Loucy (cell line): Measurements from ENCODE around the gene BICD2.

Source experiments
- H2AFZ ChIP-seq: fragments of 200-600 bp; sonication (generic); 2 replicates; pipeline ENCODE4 v1.6.0; 2016; ENCODE audit warnings: antibody characterized with exemption, mild to moderate bottlenecking, low read length, moderate library complexity
- H3F3A ChIP-seq: fragments of 200-600 bp; 2 replicates; pipeline ENCODE4 v1.6.0; 2016; ENCODE audit warnings: antibody characterized with exemption, low read depth, mild to moderate bottlenecking
- H3K27me3 ChIP-seq: fragments of 200-600 bp; sonication (generic); 2 replicates; pipeline ENCODE4 v1.6.1; 2014; ENCODE audit warnings: low read length, mild to moderate bottlenecking; ENCODE audit not compliant: insufficient read depth, poor library complexity, severe bottlenecking
- H3K36me3 ChIP-seq: fragments of 200-600 bp; sonication (generic); 2 replicates; pipeline ENCODE4 v1.6.1; 2016; ENCODE audit warnings: low read length; ENCODE audit not compliant: insufficient read depth
- H3K4me1 ChIP-seq: fragments of 200-600 bp; sonication (generic); 2 replicates; pipeline ENCODE4 v1.5.1; 2014; ENCODE audit warnings: low read length, mild to moderate bottlenecking; ENCODE audit not compliant: insufficient read depth, poor library complexity, severe bottlenecking
- H3K4me2 ChIP-seq: fragments of 200-600 bp; sonication (generic); 2 replicates; pipeline ENCODE4 v1.6.0; 2014; ENCODE audit warnings: antibody characterized with exemption, low read length, low read depth, mild to moderate bottlenecking; ENCODE audit not compliant: poor library complexity, severe bottlenecking
- H3K4me3 ChIP-seq: fragments of 200-600 bp; sonication (generic); 2 replicates; pipeline ENCODE4 v1.5.1; 2014; ENCODE audit warnings: low read length, mild to moderate bottlenecking, mixed read lengths; ENCODE audit not compliant: poor library complexity, severe bottlenecking
- H3K79me2 ChIP-seq: fragments of 200-600 bp; sonication (generic); 2 replicates; pipeline ENCODE4 v1.6.1; 2014; ENCODE audit warnings: low read length; ENCODE audit not compliant: insufficient read depth
- H3K9ac ChIP-seq: fragments of 200-600 bp; sonication (generic); 2 replicates; pipeline ENCODE4 v1.6.0; 2014; ENCODE audit warnings: mild to moderate bottlenecking, low read depth, low read length, moderate library complexity; ENCODE audit not compliant: poor library complexity, severe bottlenecking
- H3K9me2 ChIP-seq: fragments of 200-600 bp; sonication (generic); replicated peaks from 2 replicates; pipeline ENCODE4 v1.6.1; 2016; ENCODE audit warnings: low read depth, low read length, mixed read lengths
- H3K9me3 ChIP-seq: fragments of 200-600 bp; sonication (generic); 2 replicates; pipeline ENCODE4 v1.6.1; 2014; ENCODE audit warnings: mild to moderate bottlenecking, antibody characterized with exemption, low read length, low read depth; ENCODE audit not compliant: insufficient read depth
- H4K20me1 ChIP-seq: fragments of 200-600 bp; sonication (generic); 2 replicates; pipeline ENCODE4 v1.6.0; 2014; ENCODE audit warnings: antibody characterized with exemption, low read length, mild to moderate bottlenecking; ENCODE audit not compliant: insufficient read depth, poor library complexity, severe bottlenecking
- CTCF ChIP-seq: fragments of 200-600 bp; sonication (generic); conservative IDR thresholded peaks from 2 replicates; pipeline ENCODE4 v1.5.1; 2014; ENCODE audit warnings: mild to moderate bottlenecking, antibody characterized with exemption, low read length
- EZH2phosphoT487 ChIP-seq: fragments of 200-600 bp; IDR thresholded peaks from 2 replicates; pipeline ENCODE4 v1.6.1; 2018; ENCODE audit warnings: antibody characterized with exemption, mild to moderate bottlenecking, moderate library complexity, borderline replicate concordance

BICD2 gene

DNA sequence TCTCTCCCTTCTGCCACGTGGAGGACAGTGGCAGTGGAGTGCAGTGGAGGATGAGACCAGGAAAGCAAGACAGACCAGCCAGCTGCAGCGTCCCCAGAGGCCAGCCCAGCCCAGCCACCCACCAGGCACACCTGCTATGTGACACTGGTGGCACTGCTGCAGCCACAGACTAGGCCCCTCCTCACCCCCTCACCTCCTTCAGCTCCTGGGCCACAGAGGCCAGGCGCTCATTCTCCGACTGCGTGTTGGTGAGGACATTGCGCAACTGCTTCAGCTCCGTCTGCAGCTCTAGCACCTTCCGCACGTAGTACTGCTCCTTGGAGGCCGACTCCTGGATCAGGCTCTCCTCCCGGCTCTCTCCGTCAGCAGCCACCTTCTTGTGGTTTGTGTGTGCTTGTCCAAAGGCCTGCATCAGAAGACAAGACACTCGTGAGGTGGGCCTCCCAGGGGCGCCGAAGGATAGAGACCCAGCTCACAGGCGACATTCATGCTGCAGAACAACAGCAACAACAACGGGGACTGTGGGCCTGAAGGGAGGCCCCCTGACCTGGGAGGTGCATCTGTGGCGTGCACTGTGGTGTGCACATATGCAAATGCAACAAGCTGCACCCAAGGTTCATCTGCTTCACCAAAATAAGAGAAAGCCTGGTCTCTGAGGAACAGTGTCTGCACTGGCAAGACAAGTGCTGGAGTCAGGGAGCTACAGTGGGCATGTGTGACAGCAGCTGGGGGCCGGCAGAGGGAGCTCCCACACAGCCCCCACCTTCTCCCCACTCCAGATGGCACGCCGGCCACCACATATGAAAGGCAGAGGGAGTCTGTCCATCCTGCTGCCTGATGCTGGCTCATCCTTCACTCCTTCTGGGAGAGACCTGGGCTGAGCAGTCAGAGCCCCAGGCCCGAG is 35.5 kb downstream of the BICD2 start:
- no peak overlapping the region for H3K4me2 ChIP-seq

GRCh38 chr9:92727716-92728700 is 36.6 kb downstream of the BICD2 start:
- H3K9ac ChIP-seq, result no peak overlapping the region
- no peaks in the 10 kb centered on the region for H3K9me2 ChIP-seq
- no peak overlapping the region for H2AFZ ChIP-seq
- H3K4me3 ChIP-seq, result no peak overlapping the region
- no peaks in the 10 kb centered on the region for H3F3A ChIP-seq
- H3K4me1 ChIP-seq, result no peaks in the 10 kb centered on the region
- no peaks in the 10 kb centered on the region for H3K9me3 ChIP-seq
- H3K27me3 ChIP-seq, result no peaks in the 10 kb centered on the region
- no peak for TF ChIP-seq CTCF
- TF ChIP-seq EZH2phosphoT487, result no peak
- H3K36me3 ChIP-seq, result peaks cover 52% of the 10 kb centered on the region; the same call in 1 of the 2 replicates
- peaks cover 34% of the 10 kb centered on the region; the same call in 1 of the 2 replicates for H3K79me2 ChIP-seq
- peaks cover 17% of the 10 kb centered on the region for H4K20me1 ChIP-seq
- H3K4me2 ChIP-seq, result no peak overlapping the region

More for the DNA sequence above, 35.5 kb downstream of the BICD2 start:
- Histone ChIP-seq H2AFZ (no peak overlapping the region), H3K27me3 (no peaks in the 10 kb centered on the region), H3K4me3 (no peak overlapping the region), H3F3A (no peaks in the 10 kb centered on the region), H4K20me1 (peaks cover 17% of the 10 kb centered on the region), H3K4me1 (no peaks in the 10 kb centered on the region), H3K79me2 (peaks cover 41% of the 10 kb centered on the region; the same call in 1 of the 2 replicates), H3K36me3 (peaks cover 43% of the 10 kb centered on the region; the same call in 1 of the 2 replicates), H3K9ac (no peak overlapping the region), H3K9me3 (no peaks in the 10 kb centered on the region), H3K9me2 (no peaks in the 10 kb centered on the region)
- no peak for TF ChIP-seq EZH2phosphoT487
- no peak; the same call in 1 of the 2 replicates for TF ChIP-seq CTCF

GRCh38 chr9:92726971-92727715 is 37.5 kb downstream of the BICD2 start:
- Histone ChIP-seq H3K79me2 (peaks cover 30% of the 10 kb centered on the region; the same call in 1 of the 2 replicates), H3K9me3 (no peaks in the 10 kb centered on the region), H3K36me3 (peaks cover 61% of the 10 kb centered on the region; the same call in 1 of the 2 replicates), H3K4me1 (no peaks in the 10 kb centered on the region), H3K9ac (no peak overlapping the region), H4K20me1 (peaks cover 14% of the 10 kb centered on the region), H3F3A (no peaks in the 10 kb centered on the region), H3K27me3 (no peaks in the 10 kb centered on the region), H3K9me2 (no peaks in the 10 kb centered on the region), H3K4me3 (no peak overlapping the region), H3K4me2 (no peak overlapping the region), H2AFZ (no peak overlapping the region)
- TF ChIP-seq CTCF (no peak), EZH2phosphoT487 (no peak)
